K562 (cell line): ENCODE data around the gene RAB4B. TPM values are rescaled to one million over a fixed set of nuclear protein-coding genes. Genes with fewer than 3 reads are reported as not detected.
A peak's percentile ranks its signal among the peaks of the same experiment; 100 is the strongest.

Experiments used
- MEIS2 ChIP-seq: fragments of 450-650 bp; IDR thresholded peaks from 2 replicates; pipeline ENCODE4 v1.6.1; 2014; ENCODE audit warnings: mild to moderate bottlenecking; ENCODE audit not compliant: partially characterized antibody
- PHB2 ChIP-seq: fragments of 450-650 bp; IDR thresholded peaks from 2 replicates; pipeline ENCODE4 v1.6.1; 2017; ENCODE audit warnings: low read depth
- SPI1 ChIP-seq: IDR thresholded peaks from 2 replicates; pipeline ENCODE4 v1.6.1; 2011; ENCODE audit warnings: low read depth, low read length, control low read depth, borderline replicate concordance
- SRF ChIP-seq, 2 experiments: fragments of 250-450, 450-650 bp in 1 of 2; sonication (Bioruptor Pico) in 1 of 2; sonication (generic) in 1 of 2; formaldehyde crosslinking; IDR thresholded peaks; 2 replicates each; pipeline versions ENCODE4 v1.5.0 to v1.5.1; 2020 to 2022; ENCODE audit warnings: mild to moderate bottlenecking in 1 of 2, missing genetic modification reagents in 1 of 2
- YY1 ChIP-seq, 3 experiments: IDR thresholded peaks; 2 replicates each; pipeline ENCODE4 v1.6.1; 2011; ENCODE audit warnings: low read length in 2 of 3, mild to moderate bottlenecking in 2 of 3, moderate library complexity in 2 of 3, borderline replicate concordance in 1 of 3, control low read depth in 1 of 3, low read depth in 1 of 3; ENCODE audit not compliant: insufficient read depth in 3 of 3, insufficient replicate concordance in 2 of 3, control insufficient read depth in 1 of 3, insufficient read length in 1 of 3; ENCODE audit errors: extremely low read depth in 1 of 3
- polyA plus RNA-seq, 8 experiments: library from polyadenylated mRNA; depleted of rRNA in 4 of 8; stranded (reverse) in 5 of 8; unstranded in 3 of 8; fragments of >200 nt; fragmentation: Nextera tagmentation in 2 of 8; fragmentation: Illumina TruSeq in 1 of 8; extraction: Ambion mirVana in 2 of 8; extraction: Trizol in 1 of 8; gene quantifications; 2 replicates each; pipeline versions ENCODE4 v1.2.1 to v1.2.3, GENCODE V29; 2011 to 2014; ENCODE audit warnings: inconsistent platforms in 1 of 8, missing spikeins in 1 of 8
- total RNA-seq, 7 experiments: library from RNA; depleted of rRNA in 6 of 7; stranded (reverse); fragments of >200 nt in 6 of 7; fragmentation: Illumina TruSeq in 2 of 7; extraction: Trizol in 2 of 7; gene quantifications; 2 replicates each; pipeline versions ENCODE4 v1.2.1 to v1.2.3, GENCODE V29; 2011 to 2021; ENCODE audit warnings: low replicate concordance in 1 of 7
- TF ChIP-seq, protein P1 (sequence below): sonication (generic); formaldehyde crosslinking; IDR thresholded peaks from 2 replicates; pipeline ENCODE4 v1.8.0; 2022; ENCODE audit warnings: mild to moderate bottlenecking, missing genetic modification reagents
- TF ChIP-seq, protein P2 (sequence below): fragments of 450-650 bp; formaldehyde crosslinking; IDR thresholded peaks from 2 replicates; pipeline ENCODE4 v1.4.0; 2020; ENCODE audit warnings: mild to moderate bottlenecking, moderate library complexity
- TF ChIP-seq, protein P3 (sequence below): fragments of 250-450 bp; sonication (Bioruptor Pico); IDR thresholded peaks from 2 replicates; pipeline ENCODE4 v1.5.0; 2021
- TF ChIP-seq, protein P4 (sequence below): fragments of 200-800 bp; sonication (Bioruptor generic); IDR thresholded peaks from 2 replicates; pipeline ENCODE4 v1.6.1; 2017; ENCODE audit warnings: missing genetic modification characterization, missing compliant biosample characterization
- TF ChIP-seq, protein P5 (sequence below): sonication (generic); formaldehyde crosslinking; IDR thresholded peaks from 2 replicates; pipeline ENCODE4 v1.5.0; 2020; ENCODE audit warnings: missing genetic modification reagents
- TF ChIP-seq, protein P6 (sequence below), 2 experiments: fragments of 450-650 bp in 1 of 2; sonication (generic) in 1 of 2; formaldehyde crosslinking in 1 of 2; IDR thresholded peaks in 1 of 2; conservative IDR thresholded peaks in 1 of 2; 2 replicates each; pipeline versions ENCODE4 v1.6.1 to v1.8.1; 2016 to 2023; ENCODE audit warnings: mild to moderate bottlenecking in 2 of 2, moderate library complexity in 2 of 2, inconsistent platforms in 1 of 2, missing genetic modification reagents in 1 of 2

RAB4B gene
- total and polyA plus RNA-seq, 9 of the 15 experiments (the other 6 are each of a cell fraction or from before 2014, with no cell fraction given), result 0.28 to 20.4 (median 9.0) TPM

DNA sequence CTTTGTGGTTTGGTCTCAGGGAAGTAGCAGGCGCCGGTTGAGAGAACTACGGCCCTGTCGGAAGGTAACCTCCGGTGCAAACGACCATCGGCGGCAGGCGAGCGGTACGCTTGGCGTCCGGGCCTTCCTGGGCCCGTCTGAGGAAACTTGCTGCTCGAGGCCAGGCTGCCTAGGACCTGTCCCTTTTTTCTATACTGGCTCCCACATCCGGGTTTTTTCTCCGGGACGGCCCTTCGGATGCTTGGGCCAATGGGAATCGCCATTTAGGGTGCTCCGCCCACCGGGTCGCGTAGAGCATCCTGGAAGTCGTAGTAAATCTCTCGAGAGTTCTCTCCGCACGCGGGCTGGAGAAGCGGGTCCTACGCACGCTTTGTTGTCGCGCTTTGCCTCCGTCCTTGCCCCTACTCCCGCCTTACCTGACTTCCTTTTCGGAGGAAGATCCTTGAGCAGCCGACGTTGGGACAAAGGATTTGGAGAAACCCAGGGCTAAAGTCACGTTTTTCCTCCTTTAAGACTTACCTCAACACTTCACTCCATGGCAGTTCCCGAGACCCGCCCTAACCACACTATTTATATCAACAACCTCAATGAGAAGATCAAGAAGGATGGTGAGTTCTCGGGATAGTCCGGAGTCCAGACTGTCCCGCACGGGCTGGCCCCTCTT, 27.0 kb upstream of the RAB4B start, which contains the start of gene SNRPA (continued):
- TF ChIP-seq, protein P1, sequence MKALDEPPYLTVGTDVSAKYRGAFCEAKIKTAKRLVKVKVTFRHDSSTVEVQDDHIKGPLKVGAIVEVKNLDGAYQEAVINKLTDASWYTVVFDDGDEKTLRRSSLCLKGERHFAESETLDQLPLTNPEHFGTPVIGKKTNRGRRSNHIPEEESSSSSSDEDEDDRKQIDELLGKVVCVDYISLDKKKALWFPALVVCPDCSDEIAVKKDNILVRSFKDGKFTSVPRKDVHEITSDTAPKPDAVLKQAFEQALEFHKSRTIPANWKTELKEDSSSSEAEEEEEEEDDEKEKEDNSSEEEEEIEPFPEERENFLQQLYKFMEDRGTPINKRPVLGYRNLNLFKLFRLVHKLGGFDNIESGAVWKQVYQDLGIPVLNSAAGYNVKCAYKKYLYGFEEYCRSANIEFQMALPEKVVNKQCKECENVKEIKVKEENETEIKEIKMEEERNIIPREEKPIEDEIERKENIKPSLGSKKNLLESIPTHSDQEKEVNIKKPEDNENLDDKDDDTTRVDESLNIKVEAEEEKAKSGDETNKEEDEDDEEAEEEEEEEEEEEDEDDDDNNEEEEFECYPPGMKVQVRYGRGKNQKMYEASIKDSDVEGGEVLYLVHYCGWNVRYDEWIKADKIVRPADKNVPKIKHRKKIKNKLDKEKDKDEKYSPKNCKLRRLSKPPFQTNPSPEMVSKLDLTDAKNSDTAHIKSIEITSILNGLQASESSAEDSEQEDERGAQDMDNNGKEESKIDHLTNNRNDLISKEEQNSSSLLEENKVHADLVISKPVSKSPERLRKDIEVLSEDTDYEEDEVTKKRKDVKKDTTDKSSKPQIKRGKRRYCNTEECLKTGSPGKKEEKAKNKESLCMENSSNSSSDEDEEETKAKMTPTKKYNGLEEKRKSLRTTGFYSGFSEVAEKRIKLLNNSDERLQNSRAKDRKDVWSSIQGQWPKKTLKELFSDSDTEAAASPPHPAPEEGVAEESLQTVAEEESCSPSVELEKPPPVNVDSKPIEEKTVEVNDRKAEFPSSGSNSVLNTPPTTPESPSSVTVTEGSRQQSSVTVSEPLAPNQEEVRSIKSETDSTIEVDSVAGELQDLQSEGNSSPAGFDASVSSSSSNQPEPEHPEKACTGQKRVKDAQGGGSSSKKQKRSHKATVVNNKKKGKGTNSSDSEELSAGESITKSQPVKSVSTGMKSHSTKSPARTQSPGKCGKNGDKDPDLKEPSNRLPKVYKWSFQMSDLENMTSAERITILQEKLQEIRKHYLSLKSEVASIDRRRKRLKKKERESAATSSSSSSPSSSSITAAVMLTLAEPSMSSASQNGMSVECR (CRISPR knock-in tag), result peak; percentile 93
- TF ChIP-seq, protein P2, sequence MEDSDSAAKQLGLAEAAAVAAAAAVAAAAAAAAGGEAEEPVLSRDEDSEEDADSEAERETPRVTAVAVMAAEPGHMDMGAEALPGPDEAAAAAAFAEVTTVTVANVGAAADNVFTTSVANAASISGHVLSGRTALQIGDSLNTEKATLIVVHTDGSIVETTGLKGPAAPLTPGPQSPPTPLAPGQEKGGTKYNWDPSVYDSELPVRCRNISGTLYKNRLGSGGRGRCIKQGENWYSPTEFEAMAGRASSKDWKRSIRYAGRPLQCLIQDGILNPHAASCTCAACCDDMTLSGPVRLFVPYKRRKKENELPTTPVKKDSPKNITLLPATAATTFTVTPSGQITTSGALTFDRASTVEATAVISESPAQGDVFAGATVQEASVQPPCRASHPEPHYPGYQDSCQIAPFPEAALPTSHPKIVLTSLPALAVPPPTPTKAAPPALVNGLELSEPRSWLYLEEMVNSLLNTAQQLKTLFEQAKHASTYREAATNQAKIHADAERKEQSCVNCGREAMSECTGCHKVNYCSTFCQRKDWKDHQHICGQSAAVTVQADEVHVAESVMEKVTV (CRISPR knock-in tag), result no peak
- TF ChIP-seq SPI1, result peak; percentile 39; the same call in 1 of the 2 replicates
- peak in 1 of 2 experiments; percentile 69; a peak in 2 of 4 replicates for TF ChIP-seq SRF (CRISPR knock-in tag; IDR thresholded peaks at IDR 0.05)
- TF ChIP-seq YY1 (IDR thresholded peaks at IDR 0.05; ENCODE audit: borderline replicate concordance in 1 of 3, control insufficient read depth in 1 of 3, extremely low read depth in 1 of 3, insufficient read depth in 3 of 3, insufficient read length in 1 of 3, insufficient replicate concordance in 2 of 3, low read depth in 1 of 3, low read length in 2 of 3), result peak in 2 of 3 experiments; percentile 25
- peak; percentile 1 for TF ChIP-seq MEIS2
- TF ChIP-seq, protein P3, sequence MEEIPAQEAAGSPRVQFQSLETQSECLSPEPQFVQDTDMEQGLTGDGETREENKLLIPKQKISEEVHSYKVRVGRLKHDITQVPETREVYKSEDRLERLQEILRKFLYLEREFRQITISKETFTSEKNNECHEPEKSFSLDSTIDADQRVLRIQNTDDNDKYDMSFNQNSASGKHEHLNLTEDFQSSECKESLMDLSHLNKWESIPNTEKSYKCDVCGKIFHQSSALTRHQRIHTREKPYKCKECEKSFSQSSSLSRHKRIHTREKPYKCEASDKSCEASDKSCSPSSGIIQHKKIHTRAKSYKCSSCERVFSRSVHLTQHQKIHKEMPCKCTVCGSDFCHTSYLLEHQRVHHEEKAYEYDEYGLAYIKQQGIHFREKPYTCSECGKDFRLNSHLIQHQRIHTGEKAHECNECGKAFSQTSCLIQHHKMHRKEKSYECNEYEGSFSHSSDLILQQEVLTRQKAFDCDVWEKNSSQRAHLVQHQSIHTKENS (CRISPR knock-in tag), result no peak
- TF ChIP-seq, protein P4, sequence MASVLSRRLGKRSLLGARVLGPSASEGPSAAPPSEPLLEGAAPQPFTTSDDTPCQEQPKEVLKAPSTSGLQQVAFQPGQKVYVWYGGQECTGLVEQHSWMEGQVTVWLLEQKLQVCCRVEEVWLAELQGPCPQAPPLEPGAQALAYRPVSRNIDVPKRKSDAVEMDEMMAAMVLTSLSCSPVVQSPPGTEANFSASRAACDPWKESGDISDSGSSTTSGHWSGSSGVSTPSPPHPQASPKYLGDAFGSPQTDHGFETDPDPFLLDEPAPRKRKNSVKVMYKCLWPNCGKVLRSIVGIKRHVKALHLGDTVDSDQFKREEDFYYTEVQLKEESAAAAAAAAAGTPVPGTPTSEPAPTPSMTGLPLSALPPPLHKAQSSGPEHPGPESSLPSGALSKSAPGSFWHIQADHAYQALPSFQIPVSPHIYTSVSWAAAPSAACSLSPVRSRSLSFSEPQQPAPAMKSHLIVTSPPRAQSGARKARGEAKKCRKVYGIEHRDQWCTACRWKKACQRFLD (CRISPR knock-in tag), result no peak
- TF ChIP-seq, protein P5, sequence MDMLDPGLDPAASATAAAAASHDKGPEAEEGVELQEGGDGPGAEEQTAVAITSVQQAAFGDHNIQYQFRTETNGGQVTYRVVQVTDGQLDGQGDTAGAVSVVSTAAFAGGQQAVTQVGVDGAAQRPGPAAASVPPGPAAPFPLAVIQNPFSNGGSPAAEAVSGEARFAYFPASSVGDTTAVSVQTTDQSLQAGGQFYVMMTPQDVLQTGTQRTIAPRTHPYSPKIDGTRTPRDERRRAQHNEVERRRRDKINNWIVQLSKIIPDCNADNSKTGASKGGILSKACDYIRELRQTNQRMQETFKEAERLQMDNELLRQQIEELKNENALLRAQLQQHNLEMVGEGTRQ, result no peak
- TF ChIP-seq, protein P6, sequence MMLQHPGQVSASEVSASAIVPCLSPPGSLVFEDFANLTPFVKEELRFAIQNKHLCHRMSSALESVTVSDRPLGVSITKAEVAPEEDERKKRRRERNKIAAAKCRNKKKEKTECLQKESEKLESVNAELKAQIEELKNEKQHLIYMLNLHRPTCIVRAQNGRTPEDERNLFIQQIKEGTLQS (IDR thresholded peaks at IDR 0.05), result no peak
- TF ChIP-seq, protein P6 (CRISPR knock-in tag; conservative IDR thresholded peaks at IDR 0.05), result no peak; the same call in 1 of the 2 replicates
- no peak for TF ChIP-seq PHB2
